GM12878 (cell line): ENCODE measurements around the gene PPP2R5D. TPM values are rescaled to one million over a fixed set of nuclear protein-coding genes. Genes with fewer than 3 reads are reported as not detected.

Source experiments
- ATAC-seq: fragments of 200-7000 bp; cut with Tn5 transposase; 3 replicates; pipeline ENCODE4 v1.9.1; 2020; ENCODE audit warnings: mild to moderate bottlenecking, moderate library complexity
- BruUV-seq: library from RNA; stranded (reverse); fragments of 400-500 nt; replicated peaks from 2 replicates; lab custom pipeline; 2021; lab: Mats Ljungman, UMichigan
- CTCF ChIA-PET: fragments of 300-600 bp; sonication (Branson Sonifier 250); formaldehyde crosslinking; extraction: SDS; loops from one replicate; lab custom pipeline; 2021; ENCODE audit warnings: inconsistent platforms; lab: Yijun Ruan, JAX
- POLR2A ChIA-PET: fragments of 350-600 bp; formaldehyde crosslinking; extraction: SDS; loops from one replicate; lab custom pipeline; 2021; ENCODE audit warnings: inconsistent platforms; lab: Charles Lee
- RAD21 ChIA-PET: fragments of 300-600 bp; sonication (Branson Sonifier 250); formaldehyde crosslinking; loops from one replicate; lab custom pipeline; 2023; ENCODE audit warnings: antibody characterized with exemption; ENCODE audit not compliant: unreplicated experiment; lab: Charles Lee
- SMC1A ChIA-PET: fragments of 300-600 bp; sonication (Branson Sonifier 250); formaldehyde crosslinking; loops from one replicate; lab custom pipeline; 2023; ENCODE audit not compliant: unreplicated experiment, uncharacterized antibody; lab: Charles Lee
- DNase-seq: peaks from one replicate; pipeline ENCODE4 v3.0.0-alpha.2; 2011; ENCODE audit warnings: low read depth, low spot score
- FAIRE-seq: peaks from 3 replicates; lab custom pipeline; 2011; peaks lifted over from hg19 to GRCh38; lab: Jason Lieb, UNC
- H2AFZ ChIP-seq: 2 replicates; pipeline ENCODE4 v1.6.0; 2011; ENCODE audit warnings: low read depth, low read length, control low read depth; ENCODE audit not compliant: control insufficient read depth
- H3K27ac ChIP-seq: 2 replicates; pipeline ENCODE4 v1.5.1; 2011; ENCODE audit warnings: control low read depth; ENCODE audit not compliant: control insufficient read depth, insufficient read depth
- H3K27me3 ChIP-seq, 2 experiments: replicated peaks in 1 of 2; 2 replicates each; pipeline versions ENCODE4 v1.6.0 to v1.6.1; 2011; ENCODE audit warnings: low read length in 1 of 2; ENCODE audit not compliant: control insufficient read depth in 2 of 2, insufficient read depth in 2 of 2
- H3K36me3 ChIP-seq, 2 experiments: 2 replicates each; pipeline ENCODE4 v1.5.1; 2011; ENCODE audit warnings: low read length in 1 of 2; ENCODE audit not compliant: control insufficient read depth in 2 of 2, insufficient read depth in 2 of 2
- H3K4me1 ChIP-seq: 2 replicates; pipeline ENCODE4 v1.6.1; 2011; ENCODE audit warnings: mild to moderate bottlenecking, low read length, moderate library complexity, mixed read lengths; ENCODE audit not compliant: control insufficient read depth, insufficient read depth
- H3K4me2 ChIP-seq: 2 replicates; pipeline ENCODE4 v1.6.0; 2011; ENCODE audit warnings: control low read depth; ENCODE audit not compliant: control insufficient read depth, insufficient read depth
- H3K4me3 ChIP-seq: fragments of 200-600 bp; sonication (generic); 2 replicates; pipeline ENCODE4 v1.5.1; 2016
- H3K79me2 ChIP-seq: 2 replicates; pipeline ENCODE4 v1.6.0; 2011; ENCODE audit warnings: low read length; ENCODE audit not compliant: control insufficient read depth, insufficient read depth
- H3K9ac ChIP-seq: 2 replicates; pipeline ENCODE4 v1.8.0; 2011; ENCODE audit warnings: low read length, control low read depth, mixed read lengths; ENCODE audit not compliant: control insufficient read depth, insufficient read depth
- H3K9me3 ChIP-seq: replicated peaks from 3 replicates; pipeline ENCODE4 v1.5.1; 2011; ENCODE audit warnings: mild to moderate bottlenecking, low read length; ENCODE audit not compliant: control insufficient read depth, insufficient read depth
- H4K20me1 ChIP-seq: 2 replicates; pipeline ENCODE4 v1.6.0; 2011; ENCODE audit not compliant: control insufficient read depth, insufficient read depth
- CHD1 ChIP-seq: IDR thresholded peaks from 2 replicates; pipeline ENCODE4 v1.6.1; 2012; ENCODE audit warnings: low read depth, low read length, improper control_type of control experiment
- JUNB ChIP-seq: IDR thresholded peaks from 2 replicates; pipeline ENCODE4 v1.6.1; 2016; ENCODE audit warnings: antibody characterized with exemption, mild to moderate bottlenecking
- MEF2A ChIP-seq: IDR thresholded peaks from 2 replicates; pipeline ENCODE4 v1.6.1; 2011; ENCODE audit warnings: low read depth, mild to moderate bottlenecking, low read length, moderate library complexity; ENCODE audit not compliant: insufficient read depth
- NFYB ChIP-seq: IDR thresholded peaks from 2 replicates; pipeline ENCODE4 v1.6.1; 2011; ENCODE audit warnings: low read depth, mild to moderate bottlenecking, low read length, improper control_type of control experiment, moderate library complexity; ENCODE audit not compliant: insufficient read depth
- TCF12 ChIP-seq: IDR thresholded peaks from 2 replicates; pipeline ENCODE4 v1.6.1; 2011; ENCODE audit warnings: low read depth, mild to moderate bottlenecking, low read length
- WRNIP1 ChIP-seq: IDR thresholded peaks from 2 replicates; pipeline ENCODE4 v1.6.1; 2011; ENCODE audit warnings: low read depth, low read length, improper control_type of control experiment, borderline replicate concordance
- ZNF24 ChIP-seq: fragments of 450-650 bp; IDR thresholded peaks from 2 replicates; pipeline ENCODE4 v1.6.1; 2017; ENCODE audit warnings: antibody characterized with exemption, mild to moderate bottlenecking
- WGBS: methylation state at CpG from one replicate; pipeline ENCODE4 v1.1.6; 2016; ENCODE audit warnings: low lambda C conversion rate; ENCODE audit not compliant: insufficient replicate concordance, insufficient coverage; ENCODE audit errors: missing lambda C conversion rate; 5-methylcytosine and 5-hydroxymethylcytosine counted together
- in situ Hi-C: fragments of 300-500 bp; cut with MboI; formaldehyde crosslinking; loops from 9 replicates; pipeline ENCODE4 v1.14.3; 2018; ENCODE audit warnings: mixed read lengths
- intact Hi-C: fragments of 100-400 bp; cut with micrococcal nuclease; formaldehyde crosslinking; loops from one replicate; pipeline ENCODE4 v1.14.2; 2022; ENCODE audit not compliant: unreplicated experiment
- polyA plus RNA-seq, 11 experiments: library from polyadenylated mRNA; depleted of rRNA in 4 of 11; unstranded in 6 of 11; stranded (reverse) in 5 of 11; fragments of >200 nt; fragmentation: Nextera tagmentation in 4 of 11; fragmentation: Illumina TruSeq in 1 of 11; extraction: Ambion mirVana in 4 of 11; extraction: Trizol in 1 of 11; gene quantifications; 1 replicate in 1 of 11; 2 replicates in 10 of 11; pipeline versions ENCODE4 v1.2.1 to v1.2.3, GENCODE V29; 2011 to 2016; ENCODE audit warnings: inconsistent platforms in 2 of 11, missing spikeins in 2 of 11, low read depth in 1 of 11
- total RNA-seq, 4 experiments: library from RNA; depleted of rRNA in 3 of 4; stranded (reverse); fragments of >200 nt in 3 of 4; fragmentation: Illumina TruSeq in 1 of 4; extraction: Trizol in 1 of 4; gene quantifications; 2 replicates each; pipeline versions ENCODE4 v1.2.1 to v1.2.3, GENCODE V29; 2013 to 2021
- TF ChIP-seq, protein P1 (sequence below): fragments of 450-650 bp; IDR thresholded peaks from 2 replicates; pipeline ENCODE4 v1.6.1; 2016; ENCODE audit warnings: mild to moderate bottlenecking, moderate library complexity, borderline replicate concordance
- TF ChIP-seq, protein P2 (sequence below): fragments of 450-650 bp; formaldehyde crosslinking; IDR thresholded peaks from 2 replicates; pipeline ENCODE4 v1.5.0; 2022; ENCODE audit warnings: mild to moderate bottlenecking, missing genetic modification characterization

The PPP2R5D gene
- total and polyA plus RNA-seq, 10 of the 15 experiments (the other 5 are each of a cell fraction or from before 2014, with no cell fraction given), result 1.5 to 59.0 (median 32.0) TPM

DNA sequence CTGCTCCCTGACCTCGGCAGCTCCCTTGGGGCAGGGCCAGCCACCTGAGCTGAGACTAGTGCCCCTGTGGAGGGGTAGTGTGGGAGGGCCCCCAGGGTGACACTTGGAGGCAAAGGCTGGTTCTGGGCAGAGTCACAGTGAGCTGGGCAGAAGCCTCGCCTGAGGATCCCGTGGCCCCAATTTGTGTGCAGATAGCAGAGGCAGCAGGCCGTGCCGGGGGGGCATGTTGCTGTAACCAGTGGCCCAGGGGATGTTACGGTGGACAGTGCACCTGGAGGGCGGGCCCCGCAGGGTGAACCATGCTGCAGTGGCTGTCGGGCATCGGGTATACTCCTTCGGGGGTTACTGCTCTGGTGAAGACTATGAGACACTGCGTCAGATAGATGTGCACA lies 32.6 kb downstream of the PPP2R5D start:
- Histone ChIP-seq H3K27me3 (no peaks in the 10 kb centered on the region), H3K36me3 (peaks cover 4% of the 10 kb centered on the region in 2 experiments; a peak in 3 of 4 replicates), H4K20me1 (no peaks in the 10 kb centered on the region), H3K4me2 (no peak overlapping the region), H3K79me2 (peaks cover 28% of the 10 kb centered on the region), H3K9me3 (no peaks in the 10 kb centered on the region), H3K4me1 (peaks cover 15% of the 10 kb centered on the region), H2AFZ (no peak overlapping the region), H3K4me3 (no peak overlapping the region), H3K9ac (no peak overlapping the region; the same call in 1 of the 2 replicates), H3K27ac (no peak overlapping the region)
- SMC1A ChIA-PET, result interaction anchor here (0.6 kb wide), 1 partner anchor 34 kb away, joined by 3 read pairs; no protein-coding TSS in a partner anchor
- no TSS peak for BruUV-seq
- CTCF ChIA-PET, result interaction anchor here (1.3 kb wide), 2 partner anchors 29 to 127 kb away, joined by 3 to 4 read pairs; no protein-coding TSS in a partner anchor
- DNase-seq (no peak), ATAC-seq (no peak), FAIRE-seq (no peak)
- intact Hi-C loops, result no loop called here
- WGBS, result 82% methylated on average over 12 of the region's 12 CpGs
- in situ Hi-C loops, result no loop called here
- RAD21 ChIA-PET, result interaction anchor here (2.0 kb wide), 1 partner anchor 32 kb away, joined by 9 read pairs; the partner anchor contains the start of gene PPP2R5D
- TF ChIP-seq TCF12, result no peak
- POLR2A ChIA-PET, result interaction anchor here (0.8 to 0.9 kb wide), 2 partner anchors 29 to 33 kb away, joined by 3 read pairs; no protein-coding TSS in a partner anchor

DNA sequence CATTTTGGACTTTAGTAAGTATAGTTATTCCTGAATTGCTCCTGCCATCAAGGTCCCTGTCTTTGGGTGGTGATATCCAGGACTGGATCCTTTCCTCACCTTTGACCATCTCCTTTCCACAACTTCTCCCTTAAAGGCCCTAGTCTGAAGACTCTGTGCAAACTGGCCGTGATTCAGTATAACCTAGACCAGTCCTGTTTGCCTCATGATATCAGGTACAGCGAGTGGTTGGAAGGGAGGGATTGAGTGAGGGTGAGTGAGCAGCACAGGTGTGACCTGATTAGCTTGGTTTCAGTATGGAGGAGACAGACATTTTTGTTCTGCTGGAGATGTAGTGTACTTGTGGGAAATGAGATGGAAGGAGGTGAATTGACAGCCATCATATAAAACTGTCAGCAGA lies 34.8 kb downstream of the PPP2R5D start:
- DNase-seq (no peak), FAIRE-seq (no peak), ATAC-seq (no peak)
- Histone ChIP-seq H3K4me2 (no peak overlapping the region), H3K79me2 (peaks cover 30% of the 10 kb centered on the region), H3K4me1 (peaks cover 16% of the 10 kb centered on the region), H3K36me3 (no peaks in the 10 kb centered on the region; a peak in 2 of 4 replicates), H3K9me3 (no peaks in the 10 kb centered on the region), H2AFZ (no peak overlapping the region), H3K27ac (no peak overlapping the region), H3K27me3 (no peaks in the 10 kb centered on the region), H4K20me1 (no peaks in the 10 kb centered on the region), H3K4me3 (no peak overlapping the region), H3K9ac (no peak overlapping the region)
- TF ChIP-seq ZNF24 (no peak), CHD1 (no peak), MEF2A (no peak), WRNIP1 (no peak), NFYB (no peak), JUNB (no peak)
- TF ChIP-seq, protein P1, sequence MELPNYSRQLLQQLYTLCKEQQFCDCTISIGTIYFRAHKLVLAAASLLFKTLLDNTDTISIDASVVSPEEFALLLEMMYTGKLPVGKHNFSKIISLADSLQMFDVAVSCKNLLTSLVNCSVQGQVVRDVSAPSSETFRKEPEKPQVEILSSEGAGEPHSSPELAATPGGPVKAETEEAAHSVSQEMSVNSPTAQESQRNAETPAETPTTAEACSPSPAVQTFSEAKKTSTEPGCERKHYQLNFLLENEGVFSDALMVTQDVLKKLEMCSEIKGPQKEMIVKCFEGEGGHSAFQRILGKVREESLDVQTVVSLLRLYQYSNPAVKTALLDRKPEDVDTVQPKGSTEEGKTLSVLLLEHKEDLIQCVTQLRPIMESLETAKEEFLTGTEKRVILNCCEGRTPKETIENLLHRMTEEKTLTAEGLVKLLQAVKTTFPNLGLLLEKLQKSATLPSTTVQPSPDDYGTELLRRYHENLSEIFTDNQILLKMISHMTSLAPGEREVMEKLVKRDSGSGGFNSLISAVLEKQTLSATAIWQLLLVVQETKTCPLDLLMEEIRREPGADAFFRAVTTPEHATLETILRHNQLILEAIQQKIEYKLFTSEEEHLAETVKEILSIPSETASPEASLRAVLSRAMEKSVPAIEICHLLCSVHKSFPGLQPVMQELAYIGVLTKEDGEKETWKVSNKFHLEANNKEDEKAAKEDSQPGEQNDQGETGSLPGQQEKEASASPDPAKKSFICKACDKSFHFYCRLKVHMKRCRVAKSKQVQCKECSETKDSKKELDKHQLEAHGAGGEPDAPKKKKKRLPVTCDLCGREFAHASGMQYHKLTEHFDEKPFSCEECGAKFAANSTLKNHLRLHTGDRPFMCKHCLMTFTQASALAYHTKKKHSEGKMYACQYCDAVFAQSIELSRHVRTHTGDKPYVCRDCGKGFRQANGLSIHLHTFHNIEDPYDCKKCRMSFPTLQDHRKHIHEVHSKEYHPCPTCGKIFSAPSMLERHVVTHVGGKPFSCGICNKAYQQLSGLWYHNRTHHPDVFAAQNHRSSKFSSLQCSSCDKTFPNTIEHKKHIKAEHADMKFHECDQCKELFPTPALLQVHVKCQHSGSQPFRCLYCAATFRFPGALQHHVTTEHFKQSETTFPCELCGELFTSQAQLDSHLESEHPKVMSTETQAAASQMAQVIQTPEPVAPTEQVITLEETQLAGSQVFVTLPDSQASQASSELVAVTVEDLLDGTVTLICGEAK, result no peak
- TF ChIP-seq, protein P2, sequence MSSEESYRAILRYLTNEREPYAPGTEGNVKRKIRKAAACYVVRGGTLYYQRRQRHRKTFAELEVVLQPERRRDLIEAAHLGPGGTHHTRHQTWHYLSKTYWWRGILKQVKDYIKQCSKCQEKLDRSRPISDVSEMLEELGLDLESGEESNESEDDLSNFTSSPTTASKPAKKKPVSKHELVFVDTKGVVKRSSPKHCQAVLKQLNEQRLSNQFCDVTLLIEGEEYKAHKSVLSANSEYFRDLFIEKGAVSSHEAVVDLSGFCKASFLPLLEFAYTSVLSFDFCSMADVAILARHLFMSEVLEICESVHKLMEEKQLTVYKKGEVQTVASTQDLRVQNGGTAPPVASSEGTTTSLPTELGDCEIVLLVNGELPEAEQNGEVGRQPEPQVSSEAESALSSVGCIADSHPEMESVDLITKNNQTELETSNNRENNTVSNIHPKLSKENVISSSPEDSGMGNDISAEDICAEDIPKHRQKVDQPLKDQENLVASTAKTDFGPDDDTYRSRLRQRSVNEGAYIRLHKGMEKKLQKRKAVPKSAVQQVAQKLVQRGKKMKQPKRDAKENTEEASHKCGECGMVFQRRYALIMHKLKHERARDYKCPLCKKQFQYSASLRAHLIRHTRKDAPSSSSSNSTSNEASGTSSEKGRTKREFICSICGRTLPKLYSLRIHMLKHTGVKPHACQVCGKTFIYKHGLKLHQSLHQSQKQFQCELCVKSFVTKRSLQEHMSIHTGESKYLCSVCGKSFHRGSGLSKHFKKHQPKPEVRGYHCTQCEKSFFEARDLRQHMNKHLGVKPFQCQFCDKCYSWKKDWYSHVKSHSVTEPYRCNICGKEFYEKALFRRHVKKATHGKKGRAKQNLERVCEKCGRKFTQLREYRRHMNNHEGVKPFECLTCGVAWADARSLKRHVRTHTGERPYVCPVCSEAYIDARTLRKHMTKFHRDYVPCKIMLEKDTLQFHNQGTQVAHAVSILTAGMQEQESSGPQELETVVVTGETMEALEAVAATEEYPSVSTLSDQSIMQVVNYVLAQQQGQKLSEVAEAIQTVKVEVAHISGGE (CRISPR knock-in tag), result no peak
- in situ Hi-C loops (no loop called here), intact Hi-C loops (no loop called here)
- CTCF ChIA-PET, result no interaction called here
- SMC1A ChIA-PET, result no interaction called here
- POLR2A ChIA-PET, result interaction anchor here (1.1 to 1.2 kb wide), 2 partner anchors 35 kb away, joined by 3 to 6 read pairs; partner anchors contain the start of genes CUL7 and PPP2R5D
- 100% methylated on average over 2 of the region's 2 CpGs for WGBS
- RAD21 ChIA-PET, result no interaction called here
- no TSS peak for BruUV-seq
